HG02885 (cell line): ENCODE results near the gene EIF3L.

Source experiments
- ATAC-seq: cut with Tn5 transposase; IDR thresholded peaks from one replicate; pipeline ENCODE4 v1.9.1; 2021; ENCODE audit warnings: mild to moderate bottlenecking; ENCODE audit not compliant: unreplicated experiment, poor library complexity

EIF3L gene

DNA sequence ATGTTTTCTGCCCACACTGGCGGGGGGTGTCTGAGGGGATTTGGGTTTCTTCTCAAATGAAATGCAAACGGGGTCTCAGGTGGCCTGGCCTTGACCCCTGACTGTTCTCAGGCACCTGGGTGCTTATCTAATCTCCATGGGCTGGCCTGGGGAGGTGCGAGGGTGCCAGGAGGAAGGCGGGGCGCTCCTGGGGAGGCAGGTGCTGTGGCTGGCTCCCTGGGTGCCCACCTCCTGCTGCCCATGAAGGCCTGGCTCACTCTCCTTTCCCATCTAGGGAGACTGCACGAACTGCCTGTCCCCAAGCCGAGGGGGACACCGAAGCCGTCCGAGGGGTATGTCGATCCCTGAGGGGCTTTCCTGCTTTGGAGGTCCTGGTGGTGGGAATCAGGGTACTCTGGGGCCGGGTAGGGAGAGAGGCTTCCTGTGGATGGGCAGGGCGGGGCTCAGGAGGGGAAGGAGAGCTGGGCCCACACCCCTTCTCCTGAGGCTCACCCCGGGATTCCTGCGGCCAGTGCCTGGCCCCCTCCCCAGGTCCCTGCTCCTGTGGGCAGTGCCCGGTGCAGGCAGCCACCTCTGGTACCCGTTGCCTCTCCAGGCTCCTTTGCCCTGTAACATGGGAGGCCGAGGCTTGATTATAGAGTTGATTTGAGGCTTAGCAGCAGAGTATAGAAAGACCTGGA is 75.3 kb downstream of the EIF3L start:
- ATAC-seq = no peak

GRCh38 chr22:37925330-37925729 is 76.1 kb downstream of the EIF3L start:
- ATAC-seq = no peak

- no peak for ATAC-seq
These were observed 76.5 kb downstream of the EIF3L start for GRCh38 chr22:37925767-37926166.

DNA sequence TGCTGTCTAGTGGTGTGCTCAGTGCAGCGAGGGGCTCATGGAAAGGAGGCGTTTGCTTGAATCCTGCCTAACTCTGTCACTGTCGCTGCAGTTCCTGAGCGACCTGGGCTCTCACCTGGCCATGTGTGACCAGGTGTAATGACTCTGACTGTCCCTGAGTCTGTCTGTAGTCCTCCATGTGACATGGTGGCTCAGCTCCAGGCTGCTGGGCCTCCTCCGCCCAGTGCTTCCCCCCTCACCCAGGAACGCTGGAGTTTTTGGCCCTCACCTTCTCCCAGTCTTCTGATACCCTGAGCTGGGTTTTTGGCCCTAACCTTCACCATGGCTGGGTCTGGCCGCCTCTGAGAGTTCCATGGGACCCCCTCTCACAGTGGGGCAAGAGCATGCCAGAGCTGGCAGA is 77.1 kb downstream of the EIF3L start:
- no peak for ATAC-seq

GRCh38 chr22:37926771-37927636 is 77.8 kb downstream of the EIF3L start:
- ATAC-seq = no peak

DNA sequence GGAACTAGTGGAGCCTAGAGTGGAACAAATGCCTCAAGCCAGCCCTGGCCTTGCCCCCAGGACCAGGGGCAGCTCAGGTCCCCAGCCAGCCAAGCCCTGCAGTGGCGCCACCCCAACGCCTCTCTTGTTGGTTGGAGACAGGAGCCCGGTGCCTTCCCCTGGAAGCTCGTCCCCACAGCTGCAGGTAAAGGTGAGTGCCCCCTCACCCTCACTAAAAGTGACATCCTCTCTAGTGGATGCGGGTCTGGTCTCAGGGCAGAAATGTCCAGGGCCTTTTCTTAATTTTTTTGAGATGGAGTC is 78.4 kb downstream of the EIF3L start:
- ATAC-seq = no peak

- ATAC-seq = no peak
These were observed 80.2 kb downstream of the EIF3L start for GRCh38 chr22:37929390-37929789.

- ATAC-seq = no peak
These were observed 81.2 kb downstream of the EIF3L start for GRCh38 chr22:37930270-37930951.

GRCh38 chr22:37930952-37931440 is 81.8 kb downstream of the EIF3L start:
- ATAC-seq = no peak

GRCh38 chr22:37931893-37932389 is 82.7 kb downstream of the EIF3L start:
- ATAC-seq = no peak

DNA sequence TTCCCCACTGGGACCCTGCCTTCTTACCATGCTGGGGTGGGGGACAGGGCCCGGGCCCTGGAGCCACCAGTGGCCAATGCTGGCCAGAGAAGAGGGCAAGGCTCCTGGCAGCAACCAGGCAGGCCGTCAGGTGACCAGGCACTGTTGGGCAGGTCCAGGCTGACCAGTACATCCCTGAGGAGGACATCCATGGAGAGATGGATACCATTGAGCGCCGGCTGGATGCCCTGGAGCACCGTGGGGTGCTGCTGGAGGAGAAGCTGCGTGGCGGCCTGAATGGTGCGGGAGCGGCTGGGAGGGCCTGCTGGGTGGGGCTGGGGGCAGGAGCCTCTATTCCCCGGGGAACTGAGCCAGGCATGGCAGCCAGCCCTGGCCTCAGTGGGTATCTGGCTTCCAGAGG is 83.2 kb downstream of the EIF3L start:
- ATAC-seq = no peak

DNA sequence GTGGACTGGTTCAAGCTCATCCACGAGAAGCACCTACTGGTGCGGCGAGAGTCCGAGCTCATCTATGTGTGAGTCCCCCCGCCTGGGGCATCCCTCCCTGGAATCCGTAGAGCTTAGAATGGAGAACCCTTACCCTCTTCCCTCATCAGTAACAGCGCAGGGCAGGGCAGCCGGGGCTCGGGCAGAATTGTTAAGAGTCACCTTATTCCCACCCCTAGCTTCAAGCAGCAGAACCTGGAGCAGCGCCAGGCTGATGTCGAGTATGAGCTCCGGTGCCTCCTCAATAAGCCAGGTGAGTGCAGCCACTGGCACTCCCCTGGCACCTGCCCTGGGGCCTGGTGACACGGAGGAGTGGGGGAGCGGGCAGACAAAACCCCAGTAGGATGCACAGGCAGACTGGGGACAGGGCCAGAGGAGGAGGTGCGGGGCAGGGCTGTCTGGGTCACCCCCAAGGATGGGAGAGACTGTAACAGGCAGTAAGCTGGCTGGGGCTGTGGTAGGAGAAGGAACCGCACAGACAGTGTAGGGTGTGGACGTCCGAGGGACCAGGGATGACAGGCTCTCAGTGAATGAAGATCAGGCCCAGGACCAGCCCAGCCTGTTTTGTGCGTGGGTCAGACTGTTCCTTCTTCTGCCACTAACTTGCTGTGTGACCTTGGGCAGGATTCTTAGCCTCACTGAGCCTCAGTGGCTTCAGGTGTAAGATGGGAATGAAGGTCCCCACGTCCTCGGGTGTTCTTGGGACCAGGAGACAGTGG is 83.8 kb downstream of the EIF3L start:
- no peak for ATAC-seq

- peak; percentile 83 for ATAC-seq
These were observed 84.6 kb downstream of the EIF3L start for GRCh38 chr22:37933711-37934376.
